ENCODE measurements around the gene LINC01488. TPM values are rescaled to one million over a fixed set of nuclear protein-coding genes. Genes with fewer than 3 reads are reported as not detected.

LINC01488 gene
- total RNA-seq (2014; rRNA removed; shearing (Covaris generic)) (not detected in 2 replicates), polyA plus RNA-seq (2016; fragmentation: Nextera tagmentation; extraction: Ambion mirVana) (not detected in 2 replicates)
- long read RNA-seq, result 0 reads

- H3K4me1 ChIP-seq (ENCODE audit: insufficient read depth), result peaks cover 9% of the 10 kb centered on the region
- peaks cover 24% of the 10 kb centered on the region for H3K4me1 Mint-ChIP-seq
- H3K9me2 ChIP-seq (ENCODE audit: insufficient read depth), result no peaks in the 10 kb centered on the region
- no peaks in the 10 kb centered on the region for H3K9me3 Mint-ChIP-seq
- H3K4me3 ChIP-seq, result no peak within 1 kb of the TSS
- H3K79me2 ChIP-seq (replicated peaks; ENCODE audit: insufficient read depth), result no peaks in the 10 kb centered on the region
- H3K27me3 ChIP-seq (ENCODE audit: insufficient read depth), result peaks cover 4% of the 10 kb centered on the region; the same call in 1 of the 2 replicates
- no peak within 1 kb of the TSS for H3K4me2 ChIP-seq
- no peaks in the 10 kb centered on the region for H3K36me3 ChIP-seq (ENCODE audit: insufficient read depth)
- H3K36me3 Mint-ChIP-seq (ENCODE audit: low read depth), result no peaks in the 10 kb centered on the region
- peaks cover 6% of the 10 kb centered on the region for H3K27me3 Mint-ChIP-seq (ENCODE audit: insufficient read depth, low read depth, poor library complexity)
- no peak within 1 kb of the TSS for H3K27ac Mint-ChIP-seq
- no peak for TF ChIP-seq EZH2phosphoT487 (IDR thresholded peaks at IDR 0.05; ENCODE audit: unreplicated experiment)
- no peak for TF ChIP-seq JUNB (IDR thresholded peaks at IDR 0.05; ENCODE audit: unreplicated experiment)
- TF ChIP-seq ZNF114 (CRISPR knock-in tag; IDR thresholded peaks at IDR 0.05), result no peak
- no peak for TF ChIP-seq REST (IDR thresholded peaks at IDR 0.05; ENCODE audit: unreplicated experiment)
- TF ChIP-seq NANOG (IDR thresholded peaks at IDR 0.05; ENCODE audit: borderline replicate concordance), result no peak
- TF ChIP-seq ZNF331 (CRISPR knock-in tag; IDR thresholded peaks at IDR 0.05; ENCODE audit: low read depth), result no peak
- ATAC-seq (no peak), DNase-seq (ENCODE audit: low spot score) (no peak)
- H2AFZ ChIP-seq, result no peak within 1 kb of the TSS
- no peaks in the 10 kb centered on the region for H4K20me1 ChIP-seq (replicated peaks; ENCODE audit: insufficient read depth)
- H3K27ac ChIP-seq (ENCODE audit: low read depth), result no peak within 1 kb of the TSS
- no peaks in the 10 kb centered on the region for H3F3A ChIP-seq (replicated peaks; ENCODE audit: low read depth)
- no peak within 1 kb of the TSS for H3K4me3 Mint-ChIP-seq
These were observed at the start of gene LINC01488 for GRCh38 chr11:69481393-69481844. TSS of gene LINC01488 (plus strand) at chr11:69481663.

DNA sequence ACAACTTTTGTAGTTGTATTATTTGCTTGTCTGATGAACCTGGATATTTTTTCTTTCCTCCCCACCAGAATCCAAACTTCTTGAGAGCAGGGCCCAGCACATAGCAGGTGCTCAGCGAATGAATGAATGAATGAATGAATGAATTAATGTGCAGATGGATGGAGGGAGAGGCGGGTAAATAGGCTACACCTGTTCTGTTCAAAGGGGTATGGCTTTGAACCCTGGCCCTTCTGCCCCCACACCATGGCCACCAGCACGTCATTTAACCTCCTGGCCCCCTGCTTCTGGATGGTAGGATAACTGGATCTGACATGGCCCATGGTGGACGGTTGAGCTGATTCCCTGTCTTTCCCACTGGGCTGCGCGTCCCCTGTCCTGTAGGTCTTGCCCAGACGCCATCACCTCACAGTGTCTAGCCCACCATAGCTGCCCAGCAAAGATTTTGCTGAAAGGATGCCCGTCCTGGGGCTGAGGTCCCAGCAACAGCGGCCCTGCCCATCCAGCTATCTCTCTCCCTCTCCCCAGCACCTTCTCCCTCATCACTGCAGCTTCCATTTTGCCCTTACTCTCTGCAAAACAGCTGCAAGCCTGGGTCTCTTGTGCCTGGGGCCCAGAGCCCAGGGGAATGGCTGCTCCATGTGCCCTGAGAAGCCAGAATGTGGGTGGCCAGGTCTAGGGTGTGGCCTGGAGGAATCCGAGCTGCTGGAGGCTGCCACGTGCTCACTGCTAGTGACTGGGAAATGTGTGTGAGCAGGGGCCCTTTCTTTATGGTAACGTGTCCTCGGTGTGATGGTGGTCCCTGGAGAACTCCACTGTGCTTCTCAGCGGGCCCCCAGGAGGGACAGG is 49.3 kb upstream of the LINC01488 start:
- Histone ChIP-seq H3K4me1 (ENCODE audit: insufficient read depth) (peaks cover 7% of the 10 kb centered on the region; the same call in 1 of the 2 replicates), H3K27me3 (ENCODE audit: insufficient read depth) (no peaks in the 10 kb centered on the region), H3K9me2 (ENCODE audit: insufficient read depth) (0 out of 2 replicates have a peak, but pooled peaks cover 3% of the 10 kb centered on the region), H3K4me2 (no peak overlapping the region), H3K27ac (ENCODE audit: low read depth) (no peak overlapping the region), H3K36me3 (ENCODE audit: insufficient read depth) (no peaks in the 10 kb centered on the region), H3K4me3 (no peak overlapping the region), H3K79me2 (replicated peaks; ENCODE audit: insufficient read depth) (no peaks in the 10 kb centered on the region), H2AFZ (no peak overlapping the region), H3F3A (replicated peaks; ENCODE audit: low read depth) (0 out of 2 replicates have a peak, but pooled peaks cover 2% of the 10 kb centered on the region), H4K20me1 (replicated peaks; ENCODE audit: insufficient read depth) (no peaks in the 10 kb centered on the region)
- H3K4me1 Mint-ChIP-seq, result peaks cover 23% of the 10 kb centered on the region
- ATAC-seq, result no peak
- H3K4me3 Mint-ChIP-seq, result no peak overlapping the region
- H3K36me3 Mint-ChIP-seq (ENCODE audit: low read depth), result no peaks in the 10 kb centered on the region
- 0 out of 2 replicates have a peak overlapping the region, but pooled peaks have one; percentile 65 for H3K27ac Mint-ChIP-seq
- peaks cover 24% of the 10 kb centered on the region for H3K27me3 Mint-ChIP-seq (ENCODE audit: insufficient read depth, low read depth, poor library complexity)
- no peaks in the 10 kb centered on the region; the same call in 1 of the 3 replicates for H3K9me3 Mint-ChIP-seq
- DNase-seq (ENCODE audit: low spot score), result no peak
- TF ChIP-seq CREB1 (CRISPR knock-in tag; IDR thresholded peaks at IDR 0.05; ENCODE audit: low read depth) (no peak), ZNF114 (CRISPR knock-in tag; IDR thresholded peaks at IDR 0.05) (no peak), STAT1 (IDR thresholded peaks at IDR 0.05; ENCODE audit: unreplicated experiment) (no peak), POLR2AphosphoS5 (IDR thresholded peaks at IDR 0.05; ENCODE audit: low read depth) (no peak), ZNF331 (CRISPR knock-in tag; IDR thresholded peaks at IDR 0.05; ENCODE audit: low read depth) (no peak), EZH2 (IDR thresholded peaks at IDR 0.05; ENCODE audit: low read depth, unreplicated experiment) (no peak), EZH2phosphoT487 (IDR thresholded peaks at IDR 0.05; ENCODE audit: unreplicated experiment) (no peak), REST (IDR thresholded peaks at IDR 0.05; ENCODE audit: unreplicated experiment) (no peak)
- TF ChIP-seq, protein P1, sequence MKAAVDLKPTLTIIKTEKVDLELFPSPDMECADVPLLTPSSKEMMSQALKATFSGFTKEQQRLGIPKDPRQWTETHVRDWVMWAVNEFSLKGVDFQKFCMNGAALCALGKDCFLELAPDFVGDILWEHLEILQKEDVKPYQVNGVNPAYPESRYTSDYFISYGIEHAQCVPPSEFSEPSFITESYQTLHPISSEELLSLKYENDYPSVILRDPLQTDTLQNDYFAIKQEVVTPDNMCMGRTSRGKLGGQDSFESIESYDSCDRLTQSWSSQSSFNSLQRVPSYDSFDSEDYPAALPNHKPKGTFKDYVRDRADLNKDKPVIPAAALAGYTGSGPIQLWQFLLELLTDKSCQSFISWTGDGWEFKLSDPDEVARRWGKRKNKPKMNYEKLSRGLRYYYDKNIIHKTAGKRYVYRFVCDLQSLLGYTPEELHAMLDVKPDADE (IDR thresholded peaks at IDR 0.05), result no peak
